HG02610 (cell line): ENCODE measurements around the gene SLC25A22.
A peak's percentile ranks its signal among the peaks of the same experiment; 100 is the strongest.

Experiments
- ATAC-seq: cut with Tn5 transposase; IDR thresholded peaks from one replicate; pipeline ENCODE4 v1.9.1; 2021; ENCODE audit warnings: mild to moderate bottlenecking, moderate library complexity; ENCODE audit not compliant: unreplicated experiment

The SLC25A22 gene

DNA sequence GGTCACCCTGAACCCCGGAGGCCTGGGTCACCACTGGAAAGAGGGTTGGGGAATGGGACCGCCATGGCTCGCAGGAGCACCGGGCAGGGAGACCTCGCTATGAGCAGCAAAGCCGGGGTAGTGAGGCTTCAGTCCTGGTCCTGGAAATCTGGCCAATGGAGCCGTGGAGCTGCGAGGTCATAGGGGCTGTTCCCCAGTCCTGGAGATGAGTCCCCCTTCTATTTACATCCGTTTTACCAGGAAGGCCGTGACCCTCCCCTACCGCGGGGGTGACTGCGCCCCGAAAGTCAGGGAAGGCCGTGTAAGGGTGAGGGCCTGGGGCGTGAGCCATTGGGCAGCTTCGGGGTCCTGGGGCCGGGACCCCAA, 6.5 kb upstream of the SLC25A22 start:
- no peak for ATAC-seq

GRCh38 chr11:803770-804598, 5.9 kb upstream of the SLC25A22 start:
- ATAC-seq = no peak

DNA sequence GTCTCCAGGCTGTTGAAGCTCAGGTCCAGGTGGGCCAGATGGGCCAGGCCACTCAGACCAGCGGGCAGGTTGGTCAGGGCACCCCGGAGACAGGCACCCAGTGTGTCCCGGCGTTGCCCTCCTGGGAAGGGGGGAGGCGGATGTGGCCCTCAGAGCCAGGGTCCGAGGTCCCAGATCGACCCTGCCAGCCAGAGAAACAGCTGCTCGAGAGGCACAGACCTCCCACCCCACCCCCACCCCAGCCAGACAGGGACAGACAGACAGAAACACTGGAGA, 5.3 kb upstream of the SLC25A22 start:
- no peak for ATAC-seq

GRCh38 chr11:802693-803466, 4.8 kb upstream of the SLC25A22 start:
- ATAC-seq = no peak

DNA sequence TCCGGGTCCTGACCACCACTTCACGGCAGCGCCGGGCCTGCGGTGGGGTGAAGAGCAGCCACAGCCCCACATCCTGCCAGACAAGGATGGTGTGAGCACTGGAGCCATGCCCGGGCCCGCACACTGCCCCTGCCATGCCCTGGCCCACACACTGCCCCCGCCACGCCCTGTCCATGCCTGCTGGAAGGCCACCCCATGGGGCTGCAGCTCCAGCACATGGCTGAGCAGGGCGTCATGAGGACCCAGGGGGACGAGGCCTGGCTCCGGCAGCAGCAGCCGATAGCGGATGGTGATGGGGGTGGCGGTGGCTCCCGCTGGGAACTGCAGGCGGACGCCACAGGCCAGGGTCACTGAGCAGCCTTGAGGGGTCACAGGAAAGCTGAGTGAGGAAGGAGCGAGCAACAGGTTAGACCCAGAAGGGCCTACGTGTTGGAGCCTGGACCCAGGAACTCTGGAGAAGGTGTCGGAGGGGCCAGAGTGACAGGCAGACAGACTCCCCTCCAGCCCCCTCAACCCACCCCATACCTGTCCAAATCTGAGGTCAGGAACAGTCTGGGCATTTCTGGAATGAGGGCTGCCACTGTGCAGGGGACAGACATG, 4.0 kb upstream of the SLC25A22 start:
- ATAC-seq = no peak

GRCh38 chr11:801097-801780, 3.2 kb upstream of the SLC25A22 start:
- no peak for ATAC-seq

DNA sequence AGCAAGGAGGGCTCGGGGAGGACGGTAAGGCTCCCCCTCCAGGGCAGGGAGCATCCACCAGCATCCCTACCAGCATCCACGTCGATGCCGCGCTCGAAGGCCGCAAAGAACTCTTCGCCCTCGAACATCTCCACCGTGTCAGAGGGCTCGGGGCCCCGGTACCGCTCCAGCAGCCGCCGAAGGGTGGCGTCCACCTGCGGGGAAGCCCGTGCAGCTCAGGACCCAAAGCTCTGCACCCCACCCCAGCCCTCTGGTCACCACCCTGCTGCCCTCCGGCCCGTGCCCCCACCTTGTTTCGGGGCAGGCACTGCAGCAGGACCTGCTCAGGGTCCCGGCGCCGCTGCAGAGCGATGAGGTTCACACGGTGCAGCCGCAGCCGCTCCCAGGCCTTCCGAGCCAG, 2.4 kb upstream of the SLC25A22 start:
- ATAC-seq = no peak

DNA sequence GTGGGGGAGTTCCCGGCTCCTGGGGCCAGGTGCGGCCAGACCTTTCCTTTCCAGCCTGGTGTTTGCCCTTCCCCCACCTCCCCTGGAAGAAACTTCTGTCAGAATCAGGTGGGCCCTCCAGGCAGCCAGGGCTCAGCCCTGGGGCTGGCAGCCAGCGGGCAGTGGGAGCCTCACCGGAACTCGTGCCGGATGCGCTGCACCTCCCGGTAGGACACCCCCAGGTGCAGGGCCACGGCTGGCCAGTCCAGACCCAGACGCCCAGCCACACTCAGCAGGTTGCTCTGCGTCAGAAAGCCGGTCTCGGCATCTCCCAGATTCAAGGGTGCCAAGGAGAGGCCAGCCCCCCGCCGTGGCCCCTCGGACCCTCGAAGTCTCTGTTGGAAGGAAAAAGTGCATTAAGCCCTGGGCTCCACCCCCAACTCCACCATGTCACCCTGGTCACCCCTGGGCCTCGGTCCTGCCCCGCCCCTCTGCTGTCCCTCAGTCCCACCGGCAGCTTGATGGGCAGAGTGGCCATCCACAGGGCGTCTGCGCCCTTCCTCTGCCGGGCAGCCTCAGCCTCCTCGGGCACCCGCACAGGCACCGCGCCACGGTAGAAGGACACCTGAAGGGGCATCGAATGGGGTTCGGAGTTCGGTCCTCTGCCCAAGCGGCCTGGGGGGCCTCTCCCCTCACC, 1.7 kb upstream of the SLC25A22 start:
- no peak for ATAC-seq

- peak; percentile 34 for ATAC-seq
Measured at GRCh38 chr11:797296-798092, 587 bp downstream of the SLC25A22 start.

GRCh38 chr11:796565-797295, 1.4 kb downstream of the SLC25A22 start:
- no peak for ATAC-seq

- ATAC-seq = peak; percentile 24
Measured at GRCh38 chr11:795634-796564, 2.2 kb downstream of the SLC25A22 start.

- ATAC-seq = no peak
Measured at GRCh38 chr11:794766-795633, 3.1 kb downstream of the SLC25A22 start.

DNA sequence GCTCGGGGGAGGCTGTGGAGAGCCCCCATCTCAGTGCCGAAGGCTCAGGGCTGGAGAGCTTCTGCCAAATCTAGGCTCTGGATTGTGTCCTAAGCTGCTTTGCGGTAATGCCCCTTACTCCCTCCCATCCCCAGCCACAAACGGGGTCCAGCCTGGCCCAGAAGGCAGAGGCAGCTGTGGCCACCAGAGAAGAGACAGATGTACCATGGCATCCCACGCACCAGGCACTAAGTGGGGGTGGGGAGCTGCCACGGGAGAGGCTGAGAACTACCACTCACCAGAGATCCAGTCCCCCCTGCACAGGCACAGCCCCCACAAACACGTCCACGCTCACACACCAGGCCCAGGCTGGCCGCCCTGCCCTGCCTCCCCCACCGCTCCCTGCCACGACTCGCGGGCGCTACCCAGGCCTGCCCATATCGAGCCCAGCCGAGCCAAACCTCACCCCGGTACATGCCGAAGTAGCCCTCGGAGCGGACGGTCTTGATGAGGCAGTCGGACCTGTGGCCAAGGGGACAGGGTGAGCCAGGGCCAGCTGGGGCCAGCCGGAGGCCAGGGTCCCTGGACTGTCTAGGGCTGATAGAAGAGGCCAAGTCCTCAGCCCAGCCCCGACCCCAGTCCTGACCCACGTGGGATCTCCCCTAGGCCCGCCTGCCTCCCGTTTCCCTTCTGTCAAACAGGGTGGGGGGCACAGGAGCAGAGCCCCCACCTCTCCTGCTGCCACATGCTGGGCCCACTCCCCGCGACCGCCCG, 3.9 kb downstream of the SLC25A22 start:
- no peak for ATAC-seq

DNA sequence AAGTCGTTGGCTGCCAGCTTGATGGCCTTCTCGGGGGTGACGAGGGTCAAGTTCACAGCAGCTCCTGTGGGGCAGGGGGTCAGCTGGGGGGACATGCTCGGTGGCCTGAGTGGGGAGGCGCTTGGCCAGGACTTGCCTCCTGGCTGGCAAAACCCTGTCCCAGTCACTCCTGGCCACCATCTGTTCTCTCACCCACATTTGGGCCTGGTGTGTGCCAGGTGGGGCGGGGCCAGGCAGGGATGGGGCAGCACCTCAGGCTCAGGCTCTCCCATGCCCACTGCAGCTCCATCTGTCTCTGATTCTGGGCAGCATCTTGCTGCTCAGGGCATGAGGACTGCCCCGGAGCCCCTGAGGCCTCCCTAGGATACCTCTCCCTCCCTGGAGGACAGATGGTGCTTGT, 4.5 kb downstream of the SLC25A22 start:
- no peak for ATAC-seq

- ATAC-seq = no peak
Measured at GRCh38 chr11:792873-793272, 5.2 kb downstream of the SLC25A22 start.

- no peak for ATAC-seq
Measured at GRCh38 chr11:792535-792821, 5.6 kb downstream of the SLC25A22 start.
